HG02840 (cell line): Measurements from ENCODE around the gene PEX16.
A peak's percentile ranks its signal among the peaks of the same experiment; 100 is the strongest.
"Not testable (repeated sequence)": the region's sequence is repeated elsewhere in the genome, so short reads cannot be mapped to it uniquely, and the experiment has no call there.

ENCODE experiments used
- ATAC-seq: cut with Tn5 transposase; IDR thresholded peaks from one replicate; pipeline ENCODE4 v1.9.1; 2021; ENCODE audit warnings: mild to moderate bottlenecking, moderate library complexity, moderate number of reproducible peaks; ENCODE audit not compliant: unreplicated experiment, low FRiP score

PEX16 gene

GRCh38 chr11:45919806-45920530 lies 2.3 kb upstream of the PEX16 start:
- no peak for ATAC-seq

DNA sequence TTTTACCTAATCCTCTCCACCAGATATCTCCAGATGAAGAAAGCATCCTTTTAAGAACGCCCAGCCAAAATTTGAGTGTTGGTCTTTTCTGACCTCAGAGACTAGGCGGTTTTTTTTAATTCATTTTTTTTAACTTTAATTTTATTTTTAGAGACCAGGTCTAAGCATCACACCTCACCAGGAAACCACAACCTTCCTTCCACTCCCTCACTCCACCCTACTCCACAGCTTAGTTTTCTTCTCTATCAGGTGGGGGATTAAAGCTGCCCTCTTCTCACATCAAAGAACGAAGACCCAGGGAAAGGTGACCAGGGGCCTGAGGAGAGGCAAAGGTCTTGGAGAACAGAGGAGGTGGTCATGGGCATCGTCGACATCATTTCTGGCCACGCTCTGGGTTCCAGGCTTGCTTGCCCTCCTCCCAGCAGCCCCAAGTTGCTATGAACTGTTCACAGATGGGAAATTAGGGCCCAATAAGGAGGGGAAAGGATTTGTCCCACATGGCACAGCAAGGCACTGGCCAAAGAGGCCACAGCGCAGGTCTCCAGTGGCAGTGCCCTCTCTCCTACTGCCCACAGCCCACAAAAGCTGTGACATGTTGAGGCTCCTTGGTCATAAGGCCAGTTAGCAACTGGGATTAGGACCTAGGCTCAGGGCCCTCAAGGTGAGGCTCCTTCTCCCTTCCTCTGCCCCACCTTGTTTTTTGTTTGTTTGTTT lies 1.4 kb upstream of the PEX16 start:
- no peak for ATAC-seq

GRCh38 chr11:45918331-45918941 lies 759 bp upstream of the PEX16 start:
- no peak for ATAC-seq

DNA sequence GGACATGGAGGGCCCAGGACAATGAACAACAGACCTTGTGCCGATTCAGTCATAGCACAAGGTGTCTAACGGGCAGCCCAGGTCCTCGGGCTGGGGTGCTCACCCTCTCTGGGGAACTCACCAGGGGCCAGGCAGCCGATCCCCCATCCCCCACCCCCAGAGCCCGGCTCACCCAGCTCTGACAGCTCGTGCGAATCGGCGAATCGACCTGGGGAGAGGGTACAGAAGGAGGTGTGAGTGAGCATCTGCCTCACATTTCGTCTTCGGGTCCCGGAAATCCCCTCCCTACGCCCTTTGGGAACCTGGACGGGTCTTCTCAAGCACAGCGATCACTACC lies 423 bp downstream of the PEX16 start:
- ATAC-seq: peak; percentile 2

DNA sequence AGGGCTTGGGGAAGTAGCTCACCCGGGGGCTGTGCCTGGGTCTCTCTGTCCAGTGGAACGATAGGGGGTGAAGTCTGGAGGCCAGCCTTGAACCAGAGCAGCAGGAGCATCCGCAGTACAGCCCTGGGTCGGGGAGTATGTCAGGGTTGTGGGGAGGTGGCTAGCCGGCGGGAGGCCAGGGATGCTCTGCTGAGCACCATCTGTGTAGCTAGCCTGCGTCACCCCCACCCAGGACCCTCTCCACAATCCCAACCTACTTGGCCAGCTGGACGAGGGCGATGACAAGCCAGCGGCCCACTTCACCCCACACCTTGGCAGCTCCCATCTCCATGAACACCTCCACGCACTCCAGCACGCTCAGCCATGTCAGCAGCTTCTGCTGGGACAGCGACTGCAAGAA lies 2.2 kb downstream of the PEX16 start:
- no peak for ATAC-seq

DNA sequence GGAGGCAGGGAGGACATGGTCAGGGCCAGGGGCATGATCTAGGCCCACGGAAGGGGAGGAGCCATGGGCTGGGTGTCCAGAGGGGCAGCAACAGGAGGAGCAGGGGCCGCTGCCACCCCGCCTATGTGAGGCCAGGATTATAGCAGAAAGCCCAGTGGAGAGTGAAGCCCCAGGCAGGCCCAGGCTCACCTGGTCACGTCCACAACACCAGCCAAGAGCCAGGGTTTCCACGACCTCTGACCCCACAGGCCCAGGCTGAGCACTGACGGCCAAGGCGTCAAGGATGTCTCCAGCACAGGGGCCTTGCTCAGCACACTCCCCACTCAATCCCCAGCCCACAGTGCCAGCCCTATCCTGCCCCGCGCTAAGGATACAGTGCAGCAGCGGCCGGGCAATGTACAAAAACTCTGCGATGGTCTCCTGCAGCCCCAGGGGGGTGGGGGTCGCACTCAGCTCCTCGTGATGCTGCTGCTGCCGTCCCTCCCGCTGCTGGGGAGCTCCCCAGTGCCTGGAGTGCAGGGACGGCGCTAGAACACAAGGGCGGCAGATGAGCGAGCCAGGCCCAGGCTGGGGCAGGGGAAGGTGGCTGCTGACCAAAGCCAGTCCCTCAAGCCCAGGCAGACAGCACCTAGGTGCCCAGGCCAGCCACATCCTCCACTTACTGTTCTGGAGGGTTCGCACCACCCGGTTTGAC lies 3.6 kb downstream of the PEX16 start:
- ATAC-seq: no peak

GRCh38 chr11:45913514-45913913 lies 4.2 kb downstream of the PEX16 start:
- no peak for ATAC-seq

DNA sequence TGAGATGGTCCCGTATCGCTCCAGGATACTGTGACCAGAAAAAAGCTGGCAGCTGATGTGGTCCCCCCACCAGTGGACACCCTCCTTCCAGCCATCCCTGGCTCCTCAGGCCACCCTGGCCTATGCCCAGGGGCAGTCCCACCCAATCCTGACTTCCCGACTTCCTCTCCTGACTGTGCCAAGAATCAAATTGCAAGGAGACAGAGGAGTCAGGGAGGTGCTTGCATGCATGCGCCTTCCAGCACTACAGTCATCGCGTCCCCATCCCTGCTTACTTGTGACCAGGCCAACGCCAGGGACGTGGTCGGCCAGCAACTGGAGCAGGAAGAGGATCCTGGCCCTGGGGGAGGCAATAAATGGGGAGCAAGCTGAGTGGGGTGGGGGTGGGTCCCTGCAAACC lies 7.1 kb downstream of the PEX16 start:
- no peak for ATAC-seq

DNA sequence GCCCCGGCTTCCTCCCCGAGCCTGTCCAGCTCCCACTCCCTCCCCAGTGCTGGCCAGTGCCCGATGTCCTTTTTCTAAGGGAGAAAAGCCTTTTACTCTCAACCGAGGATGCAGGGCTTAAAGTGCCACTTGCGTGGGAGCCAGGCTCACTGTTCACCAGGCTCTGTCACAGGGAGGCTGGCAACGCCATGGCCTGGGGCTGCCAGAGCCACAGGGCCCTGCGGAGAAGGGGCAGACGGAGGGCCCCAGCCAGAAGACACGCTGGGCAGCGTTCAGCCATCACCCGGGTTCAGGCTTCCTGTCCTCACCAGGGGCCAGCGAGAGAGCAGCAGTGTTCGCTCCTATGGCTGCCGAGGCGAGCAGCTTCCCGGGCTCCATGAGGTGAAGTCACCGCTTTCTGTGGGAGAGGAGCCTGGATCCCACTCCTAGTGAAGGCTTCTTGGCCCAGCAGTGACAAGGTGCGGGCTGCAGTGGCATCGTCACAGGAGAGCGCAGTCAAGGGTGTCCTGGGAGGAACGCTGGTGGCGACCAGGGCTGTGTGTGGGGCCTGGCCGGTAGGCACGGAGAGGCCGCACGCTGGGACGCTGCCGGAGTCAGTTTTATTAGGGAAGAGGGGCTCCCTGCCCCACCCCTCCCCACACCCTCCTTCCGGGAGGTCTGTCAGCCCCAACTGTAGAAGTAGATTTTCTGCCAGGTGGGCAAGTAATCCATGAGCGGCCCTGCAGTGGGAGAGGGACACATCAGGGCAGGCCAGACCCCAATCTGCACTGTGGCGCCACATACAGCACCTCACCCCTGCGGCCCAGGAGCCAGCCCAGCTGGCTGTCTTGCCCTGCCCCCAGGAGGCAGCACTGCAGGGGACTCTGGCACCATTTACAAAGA lies 7.8 kb downstream of the PEX16 start:
- no peak for ATAC-seq

- ATAC-seq: no peak
Measured at GRCh38 chr11:45907911-45908370, 9.7 kb downstream of the PEX16 start.

GRCh38 chr11:45906965-45907611 lies 10.6 kb downstream of the PEX16 start, which contains the start of gene FREY1:
TSS of gene FREY1 (minus strand) at chr11:45907271. CDS start at chr11:45907245, 26 bp downstream.
- no peak for ATAC-seq

- ATAC-seq: no peak
Measured at GRCh38 chr11:45906096-45906682, 11.5 kb downstream of the PEX16 start.

DNA sequence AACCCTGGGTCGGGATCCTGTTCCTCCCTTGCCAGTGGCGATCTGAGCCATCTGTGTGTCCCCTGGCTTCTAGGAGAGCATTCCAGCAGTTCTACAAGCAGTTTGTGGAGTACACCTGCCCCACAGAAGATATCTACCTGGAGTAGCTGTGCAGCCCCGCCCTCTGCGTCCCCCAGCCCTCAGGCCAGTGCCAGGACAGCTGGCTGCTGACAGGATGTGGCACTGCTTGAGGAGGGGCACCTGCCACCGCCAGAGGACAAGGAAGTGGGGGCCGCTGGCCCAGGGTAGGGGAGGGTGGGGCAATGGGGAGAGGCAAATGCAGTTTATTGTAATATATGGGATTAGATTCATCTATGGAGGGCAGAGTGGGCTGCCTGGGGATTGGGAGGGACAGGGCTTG lies 12.1 kb downstream of the PEX16 start:
- not testable (repeated sequence) for ATAC-seq

- ATAC-seq: no peak
Measured at GRCh38 chr11:45905095-45905494, 12.6 kb downstream of the PEX16 start.

DNA sequence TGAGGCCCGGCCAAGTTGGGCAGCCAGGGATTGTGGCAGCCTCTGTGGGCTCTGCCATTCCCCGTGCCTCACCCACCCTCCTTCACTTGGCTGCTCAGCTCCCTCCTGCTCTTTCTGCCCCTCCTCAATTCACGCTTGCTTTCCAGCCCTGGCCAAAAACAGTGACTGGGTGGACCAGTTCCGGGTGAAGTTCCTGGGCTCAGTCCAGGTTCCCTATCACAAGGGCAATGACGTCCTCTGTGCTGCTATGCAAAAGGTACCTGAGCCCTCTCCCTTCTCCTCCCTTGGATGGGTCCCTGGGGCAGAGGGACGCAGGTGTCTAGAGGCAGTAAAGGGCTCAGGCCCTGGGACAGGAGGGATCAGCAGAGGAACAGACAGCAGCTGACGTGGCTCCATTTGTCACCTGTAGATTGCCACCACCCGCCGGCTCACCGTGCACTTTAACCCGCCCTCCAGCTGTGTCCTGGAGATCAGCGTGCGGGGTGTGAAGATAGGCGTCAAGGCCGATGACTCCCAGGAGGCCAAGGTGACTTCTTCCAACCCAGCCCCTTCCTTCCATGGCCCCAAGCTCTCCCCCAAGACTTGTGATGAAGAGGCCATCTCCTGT lies 13.3 kb downstream of the PEX16 start:
- ATAC-seq: no peak

- no peak for ATAC-seq
Measured at GRCh38 chr11:45902452-45903380, 15.0 kb downstream of the PEX16 start.

GRCh38 chr11:45901626-45902025 lies 16.1 kb downstream of the PEX16 start:
- no peak for ATAC-seq
